Activated CD4-positive, CD25-positive, alpha-beta regulatory T cell (primary cell): ENCODE results near the gene GCNT2.
"Not testable (repeated sequence)": the region's sequence is repeated elsewhere in the genome, so short reads cannot be mapped to it uniquely, and the experiment has no call there.

Source experiments
- DNase-seq, 4 experiments: peaks; one replicate each; lab custom pipeline; 2025; lab: John Stamatoyannopoulos, UW

GCNT2 gene

GRCh38 chr6:10521104-10521808 is at the start of gene GCNT2:
Gene GCNT2 (plus strand): TSS chr6:10521351. CDS start chr6:10528912, 7,561 bp downstream.
- DNase-seq: no peak

DNA sequence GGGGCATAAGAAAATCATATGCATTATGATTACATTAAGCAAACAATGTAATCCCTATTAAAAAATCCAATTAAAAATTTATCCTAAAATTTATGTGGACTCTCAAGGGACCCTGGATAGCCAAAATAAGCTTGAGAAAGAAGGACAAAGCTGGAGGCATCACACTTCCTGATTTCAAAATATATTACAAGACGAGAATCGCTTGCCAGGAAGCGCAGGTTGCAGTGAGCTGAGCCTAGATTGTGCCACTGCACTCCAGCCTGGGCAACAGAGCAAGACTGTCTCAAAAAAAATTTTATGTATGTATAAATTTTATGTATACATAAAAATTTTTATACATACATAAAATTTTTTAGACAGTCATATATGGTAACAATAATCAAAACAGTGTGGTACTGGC is 48.5 kb upstream of the GCNT2 start:
- no peak for DNase-seq

DNA sequence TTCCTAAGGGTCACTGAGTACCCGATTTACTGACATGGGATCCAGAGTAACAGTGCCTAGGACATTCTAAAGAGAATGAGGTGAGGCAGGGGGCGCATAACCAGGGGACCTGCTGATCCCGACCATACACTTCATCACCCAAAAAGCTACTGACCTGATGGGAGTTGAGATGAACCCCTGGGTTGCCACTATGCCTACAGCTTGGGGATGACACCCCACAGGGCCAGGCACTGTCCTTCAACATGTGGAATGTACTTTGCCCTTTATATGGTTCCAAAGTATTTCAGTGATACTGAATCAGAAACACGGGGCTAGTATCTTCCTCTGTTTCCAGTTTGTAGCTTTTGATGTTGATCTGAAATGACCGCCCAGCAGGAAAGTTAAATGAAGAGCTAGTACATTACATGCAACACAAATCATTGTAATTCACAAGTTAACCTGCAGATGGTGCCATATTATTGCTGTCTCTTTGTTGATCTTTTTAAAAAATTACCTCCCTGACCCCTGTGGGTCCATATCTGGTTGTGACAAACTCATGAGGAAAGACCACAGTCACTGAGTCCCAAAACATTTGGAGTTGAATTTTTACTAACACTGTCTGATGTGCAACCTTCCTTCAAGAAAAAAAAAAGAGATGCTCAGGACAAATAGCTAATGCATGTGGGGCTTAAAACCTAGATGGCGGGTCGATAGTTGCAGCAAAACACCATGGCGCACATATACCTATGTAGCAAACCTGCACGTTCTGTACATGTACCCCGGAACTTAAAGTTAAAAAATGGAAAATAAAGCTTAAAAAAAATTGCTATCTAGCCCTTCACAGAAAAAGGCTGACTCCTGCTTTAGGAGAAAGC is 42.7 kb upstream of the GCNT2 start:
- DNase-seq: no peak

DNA sequence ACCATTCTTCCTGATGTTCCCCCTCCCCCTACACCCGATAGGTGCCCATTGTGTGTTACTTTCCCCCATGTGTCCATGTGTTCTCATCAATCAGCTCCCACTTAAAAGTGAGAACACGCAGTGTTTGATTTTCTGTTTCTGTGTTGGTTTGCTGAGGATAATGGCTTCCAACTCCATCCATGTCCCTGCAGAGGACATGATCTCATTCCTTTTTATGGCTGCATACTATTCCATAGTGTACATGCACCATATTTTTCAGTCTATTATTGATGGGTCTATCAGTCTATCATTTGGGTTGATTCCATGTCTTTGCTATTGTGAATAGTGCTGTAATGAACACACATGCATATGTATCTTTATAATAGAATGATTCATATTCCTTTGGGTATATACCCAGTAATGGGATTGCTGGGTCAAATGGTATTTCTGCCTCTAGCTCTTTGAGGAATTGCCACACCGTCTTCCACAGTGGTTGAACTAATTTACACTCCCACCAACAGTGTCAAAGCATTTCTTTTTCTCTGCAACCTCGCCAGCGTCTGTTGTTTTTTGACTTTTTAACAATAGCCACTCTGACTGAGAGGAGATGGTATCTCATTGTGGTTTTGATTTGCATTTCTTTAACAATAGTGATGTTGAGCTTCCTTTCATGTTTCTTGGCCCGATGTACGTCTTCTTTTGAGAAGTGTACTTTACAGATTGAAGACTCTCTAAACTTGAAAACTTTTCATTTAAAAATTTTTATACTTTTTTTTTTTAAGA is 41.0 kb upstream of the GCNT2 start:
- no peak for DNase-seq

- DNase-seq: no peak
These were observed 40.0 kb upstream of the GCNT2 start for GRCh38 chr6:10481101-10481500.

DNA sequence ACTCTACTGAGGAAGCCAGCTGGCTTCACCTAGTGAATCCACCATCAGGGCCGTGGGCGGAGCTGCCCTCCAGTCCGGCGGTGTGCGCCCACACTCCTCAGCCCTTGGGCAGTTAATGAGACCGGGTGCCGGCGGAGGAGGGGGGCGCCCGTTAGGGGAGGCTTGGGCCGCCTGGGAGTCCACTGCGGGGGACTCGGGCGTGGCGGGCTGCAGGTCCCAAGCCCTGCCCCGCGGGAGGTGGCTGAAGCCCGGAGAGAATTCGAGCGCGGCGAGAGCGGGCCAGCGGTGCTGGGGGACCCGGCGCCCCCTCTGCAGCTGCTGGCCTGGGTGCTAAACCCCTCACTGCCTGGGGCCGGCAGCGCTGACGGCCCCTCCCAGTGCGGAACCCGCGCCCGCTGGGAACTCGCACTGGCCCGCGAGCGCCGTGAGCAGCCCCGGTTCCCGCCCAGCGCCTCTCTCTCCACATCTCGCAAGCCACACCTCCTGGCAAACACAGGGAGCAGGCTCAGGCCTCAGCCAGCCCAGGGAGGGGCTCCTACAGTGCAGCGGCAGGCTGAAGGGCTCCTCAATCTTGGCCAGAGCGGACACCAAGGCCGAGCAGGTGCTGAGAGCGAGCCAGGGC is 38.4 kb upstream of the GCNT2 start:
- no peak for DNase-seq

GRCh38 chr6:10484912-10485311 is 36.2 kb upstream of the GCNT2 start:
- no peak for DNase-seq

DNA sequence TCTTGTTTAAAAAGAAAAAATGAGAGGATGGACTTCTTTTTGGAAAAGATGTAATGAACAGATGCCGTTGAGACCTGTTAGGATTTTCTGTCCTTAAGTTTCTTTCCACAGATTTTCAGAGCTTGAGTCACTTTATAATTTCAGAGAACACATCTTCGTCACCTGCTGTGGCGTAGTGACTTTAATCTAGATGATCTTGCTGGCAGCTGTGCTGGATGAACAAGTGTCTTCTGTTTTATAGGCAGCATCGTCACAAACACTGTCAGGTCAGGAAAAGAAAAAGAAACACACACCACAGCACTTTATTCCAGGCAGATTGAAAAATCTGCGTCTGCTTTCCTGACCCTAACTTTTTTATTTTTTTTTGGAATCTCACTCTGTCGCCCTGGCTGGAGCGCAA is 35.7 kb upstream of the GCNT2 start:
- DNase-seq: no peak

- DNase-seq: no peak
These were observed 34.9 kb upstream of the GCNT2 start for GRCh38 chr6:10486215-10486614.

DNA sequence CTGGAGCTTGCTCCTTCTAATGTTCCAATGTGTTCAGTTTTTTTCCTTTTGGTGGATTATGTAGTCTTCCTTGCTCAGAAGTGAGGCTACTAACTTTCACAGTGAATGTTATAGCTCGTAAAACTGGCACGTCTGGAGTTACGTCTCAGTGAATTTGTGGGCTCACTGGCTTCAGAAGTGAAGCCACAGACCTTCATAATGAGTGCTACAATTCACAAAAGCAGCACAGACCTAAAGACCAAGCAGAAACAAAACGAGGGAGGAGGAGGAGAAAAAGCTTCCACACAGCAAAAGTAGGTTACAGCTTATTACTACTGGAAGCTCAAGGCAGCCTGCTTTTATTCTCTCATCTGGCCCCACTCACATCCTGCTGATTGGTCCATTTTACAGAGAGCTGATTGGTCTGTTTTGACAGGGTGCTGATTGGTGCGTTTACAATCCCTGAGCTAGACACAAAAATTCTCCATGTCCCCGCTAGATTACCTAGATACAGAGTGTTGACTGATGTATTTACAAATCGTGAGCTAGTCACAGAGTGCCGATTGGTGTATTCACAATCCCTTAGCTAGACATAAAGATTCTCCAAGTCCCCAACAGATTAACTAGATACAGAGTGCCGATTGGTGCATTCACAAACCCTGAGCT is 34.1 kb upstream of the GCNT2 start:
- DNase-seq: not testable (repeated sequence)

GRCh38 chr6:10487668-10488327 is 33.4 kb upstream of the GCNT2 start:
- DNase-seq: no peak

DNA sequence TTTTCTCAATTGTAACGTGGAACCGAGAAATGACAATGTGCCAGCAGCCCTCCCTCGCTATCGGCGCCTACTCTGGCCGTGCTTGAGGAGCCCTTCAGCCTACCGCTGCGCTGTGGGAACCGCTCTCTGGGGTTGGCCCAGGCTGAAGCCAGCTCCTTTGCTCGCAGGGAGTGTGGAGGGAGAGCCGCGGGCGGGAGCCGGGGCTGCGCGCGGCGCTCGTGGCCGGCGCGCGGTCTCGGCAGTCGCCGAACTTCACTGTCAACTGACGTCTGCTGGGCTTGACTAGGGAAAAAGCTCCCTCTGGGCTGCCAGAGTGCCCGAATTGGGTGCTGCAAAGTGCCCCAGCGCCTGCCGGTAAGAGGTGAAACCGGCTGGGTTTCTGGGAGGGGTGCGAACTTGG is 29.7 kb upstream of the GCNT2 start:
- DNase-seq: no peak

DNA sequence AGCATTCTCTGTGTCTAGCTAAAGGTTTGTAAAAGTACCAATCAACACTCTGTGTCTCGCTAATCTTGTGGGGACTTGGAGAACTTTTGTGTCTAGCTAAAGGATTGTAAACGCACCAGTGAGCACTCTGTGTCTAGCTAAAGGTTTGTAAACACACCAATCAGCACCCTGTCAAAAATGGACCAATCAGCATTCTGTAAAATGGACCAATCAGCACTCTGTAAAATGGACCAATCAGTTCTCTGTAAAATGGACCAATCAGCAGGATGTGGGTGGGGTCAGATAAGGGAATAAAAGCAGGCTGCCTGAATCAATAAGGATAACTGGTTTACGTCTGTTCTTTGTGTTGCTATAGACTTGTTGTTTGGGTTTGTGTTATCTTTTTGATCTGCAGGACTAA is 29.2 kb upstream of the GCNT2 start:
- DNase-seq: not testable (repeated sequence)

GRCh38 chr6:10495029-10495428 is 26.1 kb upstream of the GCNT2 start:
- DNase-seq: no peak

DNA sequence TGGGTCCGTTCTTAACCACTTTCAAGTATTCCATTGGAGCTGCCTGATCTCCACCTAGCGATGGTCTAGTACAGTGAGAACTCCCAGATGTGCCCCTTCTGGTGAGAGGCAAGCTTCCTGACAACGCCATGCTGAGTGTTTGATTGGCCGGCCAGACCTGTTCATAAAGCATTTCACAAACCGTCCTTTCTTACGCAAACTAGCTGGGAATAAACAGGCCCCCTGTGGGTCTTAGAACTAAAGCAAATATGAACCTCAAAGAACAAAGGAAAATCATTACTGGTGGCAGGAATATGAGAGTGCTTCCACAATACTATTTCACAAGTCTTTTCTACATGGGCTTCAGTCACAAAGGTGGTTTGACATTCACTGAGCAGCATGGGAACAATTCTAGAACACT is 15.6 kb upstream of the GCNT2 start:
- no peak for DNase-seq

- DNase-seq: no peak
These were observed 13.9 kb upstream of the GCNT2 start for GRCh38 chr6:10507298-10507697.

GRCh38 chr6:10507715-10508114 is 13.4 kb upstream of the GCNT2 start:
- no peak for DNase-seq

- DNase-seq: peak in 2 of 4 experiments; percentile 4 to 8
These were observed 10.4 kb upstream of the GCNT2 start for GRCh38 chr6:10510592-10511367.

GRCh38 chr6:10511477-10511876 is 9.7 kb upstream of the GCNT2 start:
- DNase-seq: no peak

DNA sequence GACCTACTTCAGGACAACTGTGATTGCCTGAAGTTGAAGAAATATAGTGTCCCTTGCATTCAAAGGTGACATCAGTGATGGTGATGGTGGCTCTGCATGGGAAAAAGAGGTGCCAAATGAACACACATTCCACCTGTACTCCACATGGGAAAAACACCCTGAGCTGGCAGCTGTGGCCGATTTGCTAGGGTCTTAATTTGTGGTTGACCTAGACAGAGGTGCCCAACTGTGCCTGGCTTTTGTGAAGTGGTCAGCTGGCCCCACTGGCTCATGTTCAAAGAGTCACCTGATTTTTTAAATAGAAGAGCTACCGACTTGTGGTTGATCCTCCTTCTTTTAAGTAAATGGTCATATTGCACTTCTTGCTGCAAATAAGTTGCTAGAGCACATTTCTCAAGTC is 7.6 kb upstream of the GCNT2 start:
- no peak for DNase-seq
